GM23248 (cell line): ENCODE results near the gene CCDC141.

Experiments used
- EZH2 ChIP-seq: fragments of 200-600 bp; sonication (generic); IDR thresholded peaks from 2 replicates; pipeline ENCODE4 v1.6.1; 2018; ENCODE audit warnings: antibody characterized with exemption, mild to moderate bottlenecking; ENCODE audit not compliant: insufficient read depth, poor library complexity, severe bottlenecking
- EZH2phosphoT487 ChIP-seq: fragments of 200-600 bp; sonication (generic); IDR thresholded peaks from 2 replicates; pipeline ENCODE4 v1.6.1; 2018; ENCODE audit warnings: antibody characterized with exemption, moderate library complexity, mild to moderate bottlenecking, low read depth; ENCODE audit not compliant: insufficient read depth

GRCh38 chr2:178943745-178944144 lies 106.2 kb downstream of the CCDC141 start:
- TF ChIP-seq EZH2phosphoT487, result no peak
- no peak for TF ChIP-seq EZH2
